Measurements from ENCODE around the gene UBE2O.
A peak's percentile ranks its signal among the peaks of the same experiment; 100 is the strongest.

Gene UBE2O

GRCh38 chr17:76439314-76439928 is 13.5 kb downstream of the UBE2O start:
- H4K91ac ChIP-seq (ENCODE audit: low read length): no peak overlapping the region
- peak overlapping the region in 1 of 2 experiments; percentile 3 for H3K14ac ChIP-seq (ENCODE audit: low read length in 2 of 2)
- WGBS: 95% methylated on average over 5 of the region's 6 CpGs
- no peaks in the 10 kb centered on the region for H3K27me3 ChIP-seq (ENCODE audit: control insufficient read depth in 1 of 2, insufficient read depth in 1 of 2, low read length in 2 of 2)
- no peak overlapping the region for H3K18ac ChIP-seq (ENCODE audit: low read depth in 1 of 2, low read length in 2 of 2)
- no peak overlapping the region for H2AFZ ChIP-seq (ENCODE audit: low read depth, low read length)
- H3K23ac ChIP-seq (ENCODE audit: low read length in 2 of 2): no peak overlapping the region
- H3K4me2 ChIP-seq (ENCODE audit: low read length, poor library complexity, severe bottlenecking): no peak overlapping the region
- no peak overlapping the region for H2AK5ac ChIP-seq (ENCODE audit: low read length, severe bottlenecking)
- DNase-seq: no peak
- no peak overlapping the region for H2BK12ac ChIP-seq (ENCODE audit: low read length in 2 of 2)
- no peaks in the 10 kb centered on the region for H3K9me3 ChIP-seq (ENCODE audit: control insufficient read depth, low read length)
- no peak overlapping the region for H3K9ac ChIP-seq (ENCODE audit: low read length)
- peaks cover 44% of the 10 kb centered on the region for H3K79me1 ChIP-seq (replicated peaks; ENCODE audit: low read length, poor library complexity, severe bottlenecking)
- H3K27ac ChIP-seq (ENCODE audit: low read length, poor library complexity, severe bottlenecking): no peak overlapping the region
- peaks cover 14% of the 10 kb centered on the region for H3K4me1 ChIP-seq (ENCODE audit: control insufficient read depth, insufficient read depth, low read depth, low read length)
- H2BK5ac ChIP-seq (ENCODE audit: low read depth, low read length, poor library complexity, severe bottlenecking): no peak overlapping the region
- H2BK120ac ChIP-seq (ENCODE audit: low read depth, low read length): no peak overlapping the region
- peaks cover 0 to 3% of the 10 kb centered on the region in 2 experiments for H3K36me3 ChIP-seq (ENCODE audit: control insufficient read depth in 1 of 2, insufficient read depth in 2 of 2, low read depth in 1 of 2, low read length in 2 of 2)
- no peak overlapping the region for H3K4me3 ChIP-seq (ENCODE audit: insufficient read depth in 1 of 2, low read depth in 1 of 2, low read length in 2 of 2)
- no peak overlapping the region for H2BK15ac ChIP-seq (ENCODE audit: low read depth, poor library complexity, severe bottlenecking)
- H3K4ac ChIP-seq (ENCODE audit: low read depth in 1 of 2, low read length in 2 of 2): no peak overlapping the region
- no peak overlapping the region for H4K8ac ChIP-seq (ENCODE audit: low read length)

GRCh38 chr17:76438906-76439305 is 14.0 kb downstream of the UBE2O start:
- peaks cover 3% of the 10 kb centered on the region in 2 experiments for H3K36me3 ChIP-seq (ENCODE audit: control insufficient read depth in 1 of 2, insufficient read depth in 2 of 2, low read depth in 1 of 2, low read length in 2 of 2)
- WGBS: 98% methylated on average over 9 of the region's 9 CpGs

GRCh38 chr17:76437467-76438402 is 15.2 kb downstream of the UBE2O start:
- H3K14ac ChIP-seq (ENCODE audit: low read length in 2 of 2): no peak overlapping the region
- H2AFZ ChIP-seq (ENCODE audit: low read depth, low read length): no peak overlapping the region
- no peak overlapping the region for H3K27ac ChIP-seq (ENCODE audit: low read length, poor library complexity, severe bottlenecking)
- H3K23ac ChIP-seq (ENCODE audit: low read length in 2 of 2): no peak overlapping the region
- peaks cover 12% of the 10 kb centered on the region for H3K4me1 ChIP-seq (ENCODE audit: control insufficient read depth, insufficient read depth, low read depth, low read length)
- no peak for DNase-seq
- H2BK12ac ChIP-seq (ENCODE audit: low read length in 2 of 2): no peak overlapping the region
- no peak overlapping the region for H3K4me2 ChIP-seq (ENCODE audit: low read length, poor library complexity, severe bottlenecking)
- H2BK15ac ChIP-seq (ENCODE audit: low read depth, poor library complexity, severe bottlenecking): no peak overlapping the region
- H3K18ac ChIP-seq (ENCODE audit: low read depth in 1 of 2, low read length in 2 of 2): no peak overlapping the region
- WGBS: 96% methylated on average over 12 of the region's 13 CpGs
- H3K4ac ChIP-seq (ENCODE audit: low read depth in 1 of 2, low read length in 2 of 2): no peak overlapping the region
- H3K36me3 ChIP-seq (ENCODE audit: control insufficient read depth in 1 of 2, insufficient read depth in 2 of 2, low read depth in 1 of 2, low read length in 2 of 2): peaks cover 3% of the 10 kb centered on the region in 2 experiments
- H2AK5ac ChIP-seq (ENCODE audit: low read length, severe bottlenecking): no peak overlapping the region
- H4K8ac ChIP-seq (ENCODE audit: low read length): no peak overlapping the region
- no peak overlapping the region for H2BK120ac ChIP-seq (ENCODE audit: low read depth, low read length)
- no peaks in the 10 kb centered on the region for H3K27me3 ChIP-seq (ENCODE audit: control insufficient read depth in 1 of 2, insufficient read depth in 1 of 2, low read length in 2 of 2)
- peaks cover 52% of the 10 kb centered on the region for H3K79me1 ChIP-seq (replicated peaks; ENCODE audit: low read length, poor library complexity, severe bottlenecking)
- H3K9ac ChIP-seq (ENCODE audit: low read length): no peak overlapping the region
- H3K9me3 ChIP-seq (ENCODE audit: control insufficient read depth, low read length): no peaks in the 10 kb centered on the region
- no peak overlapping the region for H2BK5ac ChIP-seq (ENCODE audit: low read depth, low read length, poor library complexity, severe bottlenecking)
- no peak overlapping the region for H4K91ac ChIP-seq (ENCODE audit: low read length)
- H3K4me3 ChIP-seq (ENCODE audit: insufficient read depth in 1 of 2, low read depth in 1 of 2, low read length in 2 of 2): no peak overlapping the region

More at GRCh38 chr17:76438906-76439305, 14.0 kb downstream of the UBE2O start:
- Histone ChIP-seq H3K27me3 (ENCODE audit: control insufficient read depth in 1 of 2, insufficient read depth in 1 of 2, low read length in 2 of 2) (no peaks in the 10 kb centered on the region), H3K9me3 (ENCODE audit: control insufficient read depth, low read length) (no peaks in the 10 kb centered on the region), H3K4me2 (ENCODE audit: low read length, poor library complexity, severe bottlenecking) (no peak overlapping the region), H3K27ac (ENCODE audit: low read length, poor library complexity, severe bottlenecking) (no peak overlapping the region), H4K8ac (ENCODE audit: low read length) (no peak overlapping the region), H2BK15ac (ENCODE audit: low read depth, poor library complexity, severe bottlenecking) (no peak overlapping the region), H3K4ac (ENCODE audit: low read depth in 1 of 2, low read length in 2 of 2) (no peak overlapping the region), H2AFZ (ENCODE audit: low read depth, low read length) (no peak overlapping the region), H2AK5ac (ENCODE audit: low read length, severe bottlenecking) (no peak overlapping the region), H3K79me1 (replicated peaks; ENCODE audit: low read length, poor library complexity, severe bottlenecking) (peaks cover 48% of the 10 kb centered on the region), H3K4me1 (ENCODE audit: control insufficient read depth, insufficient read depth, low read depth, low read length) (peaks cover 12% of the 10 kb centered on the region), H3K9ac (ENCODE audit: low read length) (no peak overlapping the region), H2BK12ac (ENCODE audit: low read length in 2 of 2) (no peak overlapping the region), H2BK5ac (ENCODE audit: low read depth, low read length, poor library complexity, severe bottlenecking) (no peak overlapping the region), H2BK120ac (ENCODE audit: low read depth, low read length) (no peak overlapping the region), H3K14ac (ENCODE audit: low read length in 2 of 2) (peak overlapping the region in 1 of 2 experiments; percentile 3), H3K18ac (ENCODE audit: low read depth in 1 of 2, low read length in 2 of 2) (no peak overlapping the region), H4K91ac (ENCODE audit: low read length) (no peak overlapping the region), H3K23ac (ENCODE audit: low read length in 2 of 2) (no peak overlapping the region), H3K4me3 (ENCODE audit: insufficient read depth in 1 of 2, low read depth in 1 of 2, low read length in 2 of 2) (no peak overlapping the region)
- DNase-seq: no peak

- no peak overlapping the region for H3K14ac ChIP-seq (ENCODE audit: low read length in 2 of 2)
- no peak overlapping the region for H2BK15ac ChIP-seq (ENCODE audit: low read depth, poor library complexity, severe bottlenecking)
- no peak overlapping the region for H2BK12ac ChIP-seq (ENCODE audit: low read length in 2 of 2)
- no peak for DNase-seq
- no peaks in the 10 kb centered on the region for H3K27me3 ChIP-seq (ENCODE audit: control insufficient read depth in 1 of 2, insufficient read depth in 1 of 2, low read length in 2 of 2)
- H2BK120ac ChIP-seq (ENCODE audit: low read depth, low read length): no peak overlapping the region
- H3K18ac ChIP-seq (ENCODE audit: low read depth in 1 of 2, low read length in 2 of 2): no peak overlapping the region
- H3K36me3 ChIP-seq (ENCODE audit: control insufficient read depth in 1 of 2, insufficient read depth in 2 of 2, low read depth in 1 of 2, low read length in 2 of 2): peaks cover 3% of the 10 kb centered on the region in 2 experiments
- H3K9me3 ChIP-seq (ENCODE audit: control insufficient read depth, low read length): no peaks in the 10 kb centered on the region
- H4K91ac ChIP-seq (ENCODE audit: low read length): no peak overlapping the region
- H3K4me1 ChIP-seq (ENCODE audit: control insufficient read depth, insufficient read depth, low read depth, low read length): peaks cover 9% of the 10 kb centered on the region
- no peak overlapping the region for H2BK5ac ChIP-seq (ENCODE audit: low read depth, low read length, poor library complexity, severe bottlenecking)
- H3K27ac ChIP-seq (ENCODE audit: low read length, poor library complexity, severe bottlenecking): no peak overlapping the region
- WGBS: 97% methylated on average over 11 of the region's 11 CpGs
- peaks cover 47% of the 10 kb centered on the region for H3K79me1 ChIP-seq (replicated peaks; ENCODE audit: low read length, poor library complexity, severe bottlenecking)
- H3K4ac ChIP-seq (ENCODE audit: low read depth in 1 of 2, low read length in 2 of 2): no peak overlapping the region
- H3K9ac ChIP-seq (ENCODE audit: low read length): no peak overlapping the region
- H2AK5ac ChIP-seq (ENCODE audit: low read length, severe bottlenecking): no peak overlapping the region
- no peak overlapping the region for H3K4me3 ChIP-seq (ENCODE audit: insufficient read depth in 1 of 2, low read depth in 1 of 2, low read length in 2 of 2)
- no peak overlapping the region for H3K23ac ChIP-seq (ENCODE audit: low read length in 2 of 2)
- H3K4me2 ChIP-seq (ENCODE audit: low read length, poor library complexity, severe bottlenecking): no peak overlapping the region
- no peak overlapping the region for H2AFZ ChIP-seq (ENCODE audit: low read depth, low read length)
- H4K8ac ChIP-seq (ENCODE audit: low read length): no peak overlapping the region
Observed at GRCh38 chr17:76435751-76436150, 17.2 kb downstream of the UBE2O start.

All from mesenchymal stem cell (in vitro differentiated cells and primary cell).